Measurements from ENCODE around the gene NCDN. TPM values are rescaled to one million over a fixed set of nuclear protein-coding genes. Genes with fewer than 3 reads are reported as not detected.

The NCDN gene
- total RNA-seq, 1 experiment from 2014 or later = 26.9 TPM

- Histone ChIP-seq H3K9me3 (ENCODE audit: low read depth, low read length, poor library complexity, severe bottlenecking) (no peaks in the 10 kb centered on the region), H3K4me3 (ENCODE audit: low read depth, low read length, poor library complexity, severe bottlenecking) (no peak overlapping the region), H3K4me1 (ENCODE audit: insufficient read depth, low read length, poor library complexity, severe bottlenecking) (no peaks in the 10 kb centered on the region), H3K36me3 (ENCODE audit: insufficient read depth, low read length, poor library complexity, severe bottlenecking) (no peaks in the 10 kb centered on the region), H3K27me3 (replicated peaks; ENCODE audit: insufficient read depth, low read depth, low read length, poor library complexity) (no peaks in the 10 kb centered on the region), H3K27ac (ENCODE audit: low read depth, low read length, poor library complexity, severe bottlenecking) (no peak overlapping the region)
- DNase-seq (ENCODE audit: low spot score) = no peak
- TF ChIP-seq, protein P1, sequence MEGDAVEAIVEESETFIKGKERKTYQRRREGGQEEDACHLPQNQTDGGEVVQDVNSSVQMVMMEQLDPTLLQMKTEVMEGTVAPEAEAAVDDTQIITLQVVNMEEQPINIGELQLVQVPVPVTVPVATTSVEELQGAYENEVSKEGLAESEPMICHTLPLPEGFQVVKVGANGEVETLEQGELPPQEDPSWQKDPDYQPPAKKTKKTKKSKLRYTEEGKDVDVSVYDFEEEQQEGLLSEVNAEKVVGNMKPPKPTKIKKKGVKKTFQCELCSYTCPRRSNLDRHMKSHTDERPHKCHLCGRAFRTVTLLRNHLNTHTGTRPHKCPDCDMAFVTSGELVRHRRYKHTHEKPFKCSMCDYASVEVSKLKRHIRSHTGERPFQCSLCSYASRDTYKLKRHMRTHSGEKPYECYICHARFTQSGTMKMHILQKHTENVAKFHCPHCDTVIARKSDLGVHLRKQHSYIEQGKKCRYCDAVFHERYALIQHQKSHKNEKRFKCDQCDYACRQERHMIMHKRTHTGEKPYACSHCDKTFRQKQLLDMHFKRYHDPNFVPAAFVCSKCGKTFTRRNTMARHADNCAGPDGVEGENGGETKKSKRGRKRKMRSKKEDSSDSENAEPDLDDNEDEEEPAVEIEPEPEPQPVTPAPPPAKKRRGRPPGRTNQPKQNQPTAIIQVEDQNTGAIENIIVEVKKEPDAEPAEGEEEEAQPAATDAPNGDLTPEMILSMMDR (conservative IDR thresholded peaks at IDR 0.05; ENCODE audit: low read depth, low read length) = no peak
- TF ChIP-seq EZH2 (IDR thresholded peaks at IDR 0.05; ENCODE audit: borderline replicate concordance, low read depth, low read length, poor library complexity, severe bottlenecking) = no peak
- BruUV-seq (replicated peaks) = no TSS peak
- ChIA-PET CTCF (no interaction called here), POLR2A (ENCODE audit: low non-redundant PET) (no interaction called here)
- intact Hi-C loops (cut with micrococcal nuclease; ENCODE audit: unreplicated experiment) = no loop called here
Measured at GRCh38 chr1:35592991-35593769, 35.6 kb downstream of the NCDN start.

DNA sequence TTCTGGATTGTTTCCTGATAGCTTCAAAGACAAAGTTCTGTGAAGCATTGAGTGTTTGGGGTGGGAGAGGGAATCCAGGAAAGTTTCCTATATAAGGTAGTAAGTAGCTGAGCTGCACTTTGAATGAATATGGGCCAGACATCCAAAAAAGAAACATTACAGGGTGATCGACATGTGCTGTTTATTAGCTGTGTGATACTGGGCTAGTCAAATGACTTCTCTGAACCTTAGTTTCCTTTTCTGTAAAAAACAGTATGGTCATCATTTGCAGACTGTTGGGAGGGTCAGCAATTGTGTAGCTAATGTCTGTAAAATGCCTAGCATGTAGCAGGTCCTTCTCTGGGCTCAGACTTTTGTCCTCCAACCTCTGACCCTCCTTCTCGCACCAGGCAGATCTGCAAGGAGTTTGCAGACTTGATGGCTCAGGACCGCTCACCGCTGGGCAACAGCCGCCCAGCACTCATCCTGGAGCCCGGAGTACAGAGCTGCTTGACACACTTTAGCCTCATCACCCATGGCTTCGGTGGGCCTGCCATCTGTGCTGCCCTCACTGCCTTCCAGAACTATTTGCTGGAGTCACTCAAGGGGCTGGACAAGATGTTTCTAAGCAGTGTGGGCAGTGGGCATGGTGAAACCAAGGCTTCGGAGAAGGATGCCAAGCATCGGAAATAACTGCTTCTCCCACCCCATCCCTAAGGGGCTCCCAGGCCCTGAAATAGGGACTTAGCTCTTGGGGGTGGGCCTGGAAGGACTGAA, 36.6 kb downstream of the NCDN start:
- no peak for DNase-seq (ENCODE audit: low spot score)
- TF ChIP-seq EZH2 (IDR thresholded peaks at IDR 0.05; ENCODE audit: borderline replicate concordance, low read depth, low read length, poor library complexity, severe bottlenecking) = no peak
- TF ChIP-seq, protein P1 (conservative IDR thresholded peaks at IDR 0.05; ENCODE audit: low read depth, low read length) = no peak
- Histone ChIP-seq H3K4me1 (ENCODE audit: insufficient read depth, low read length, poor library complexity, severe bottlenecking) (no peaks in the 10 kb centered on the region), H3K27ac (ENCODE audit: low read depth, low read length, poor library complexity, severe bottlenecking) (no peak overlapping the region), H3K36me3 (ENCODE audit: insufficient read depth, low read length, poor library complexity, severe bottlenecking) (no peaks in the 10 kb centered on the region), H3K4me3 (ENCODE audit: low read depth, low read length, poor library complexity, severe bottlenecking) (no peak overlapping the region), H3K27me3 (replicated peaks; ENCODE audit: insufficient read depth, low read depth, low read length, poor library complexity) (no peaks in the 10 kb centered on the region), H3K9me3 (ENCODE audit: low read depth, low read length, poor library complexity, severe bottlenecking) (no peaks in the 10 kb centered on the region)
- ChIA-PET CTCF (no interaction called here), POLR2A (ENCODE audit: low non-redundant PET) (no interaction called here)
- intact Hi-C loops (cut with micrococcal nuclease; ENCODE audit: unreplicated experiment) = no loop called here
- BruUV-seq (replicated peaks) = no TSS peak

DNA sequence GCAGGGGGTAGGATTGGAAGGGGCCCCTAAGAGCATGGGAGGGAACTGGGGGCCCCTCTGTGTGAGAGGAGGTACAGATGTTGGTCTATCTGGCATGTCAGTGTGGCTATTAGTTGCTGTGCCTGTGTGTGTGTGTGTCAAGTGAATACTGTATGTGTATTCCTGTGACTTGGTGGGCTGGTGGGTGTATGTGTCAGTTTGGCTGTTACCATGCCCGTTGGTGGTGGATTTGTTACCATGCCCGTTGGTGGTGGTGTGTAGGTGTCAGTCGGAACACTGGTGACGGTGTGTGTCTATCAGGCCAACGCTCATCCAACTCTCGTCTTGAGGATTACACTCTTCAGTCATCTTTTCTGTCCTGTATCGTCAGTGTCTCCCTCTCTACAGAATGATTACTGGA, 38.1 kb downstream of the NCDN start:
- CTCF ChIA-PET = no interaction called here
- DNase-seq (ENCODE audit: low spot score) = no peak
- no TSS peak for BruUV-seq (replicated peaks)
- Histone ChIP-seq H3K27me3 (replicated peaks; ENCODE audit: insufficient read depth, low read depth, low read length, poor library complexity) (no peaks in the 10 kb centered on the region), H3K4me1 (ENCODE audit: insufficient read depth, low read length, poor library complexity, severe bottlenecking) (no peaks in the 10 kb centered on the region), H3K27ac (ENCODE audit: low read depth, low read length, poor library complexity, severe bottlenecking) (no peak overlapping the region), H3K36me3 (ENCODE audit: insufficient read depth, low read length, poor library complexity, severe bottlenecking) (peaks cover under 1% of the 10 kb centered on the region), H3K9me3 (ENCODE audit: low read depth, low read length, poor library complexity, severe bottlenecking) (no peaks in the 10 kb centered on the region), H3K4me3 (ENCODE audit: low read depth, low read length, poor library complexity, severe bottlenecking) (no peak overlapping the region)
- POLR2A ChIA-PET (ENCODE audit: low non-redundant PET) = no interaction called here
- TF ChIP-seq, protein P1 (conservative IDR thresholded peaks at IDR 0.05; ENCODE audit: low read depth, low read length) = no peak
- TF ChIP-seq EZH2 (IDR thresholded peaks at IDR 0.05; ENCODE audit: borderline replicate concordance, low read depth, low read length, poor library complexity, severe bottlenecking) = no peak
- intact Hi-C loops (cut with micrococcal nuclease; ENCODE audit: unreplicated experiment) = no loop called here

Measured in A673 (cell line).